Activated naive CD8-positive, alpha-beta T cell treated with anti-CD3 and anti-CD28 coated beads, Interleukin-2, amount 50 U/mL, for 16 hours (primary cell): Measurements from ENCODE around the gene CFL1.
"Not testable (repeated sequence)": the region's sequence is repeated elsewhere in the genome, so short reads cannot be mapped to it uniquely, and the experiment has no call there.

Source experiments
- DNase-seq: peaks from one replicate; pipeline ENCODE4 v3.0.0-alpha.2; 2020; ENCODE audit warnings: low read depth, low spot score

Gene CFL1

GRCh38 chr11:65857853-65858680 is at the start of gene CFL1:
Gene CFL1, minus strand, starts transcription at chr11:65858180. Its CDS starts 81 bp downstream, at chr11:65858099.
- peak; percentile 92 for DNase-seq

GRCh38 chr11:65906602-65907001 is 48.6 kb upstream of the CFL1 start:
- no peak for DNase-seq

- no peak for DNase-seq
These were observed 45.7 kb upstream of the CFL1 start for GRCh38 chr11:65903715-65904114.

GRCh38 chr11:65903068-65903481 is 45.1 kb upstream of the CFL1 start:
- no peak for DNase-seq

- no peak for DNase-seq
These were observed 42.9 kb upstream of the CFL1 start for GRCh38 chr11:65900899-65901180.

GRCh38 chr11:65900125-65900898 is 42.3 kb upstream of the CFL1 start, which contains the start of gene FOSL1:
Gene FOSL1, minus strand, starts transcription at chr11:65900388. Its CDS starts 49 bp downstream, at chr11:65900339.
- peak; percentile 89 for DNase-seq

- DNase-seq, result peak; percentile 54
These were observed 41.6 kb upstream of the CFL1 start for GRCh38 chr11:65899356-65900124.

- DNase-seq, result no peak
These were observed 40.8 kb upstream of the CFL1 start for GRCh38 chr11:65898656-65899355.

GRCh38 chr11:65897020-65897471 is 39.1 kb upstream of the CFL1 start:
- DNase-seq, result no peak

GRCh38 chr11:65896034-65896999 is 38.3 kb upstream of the CFL1 start:
- DNase-seq, result no peak

GRCh38 chr11:65895482-65895981 is 37.6 kb upstream of the CFL1 start:
- DNase-seq, result no peak

GRCh38 chr11:65894034-65894591 is 36.1 kb upstream of the CFL1 start:
- DNase-seq, result no peak

- no peak for DNase-seq
These were observed 34.8 kb upstream of the CFL1 start for GRCh38 chr11:65892661-65893317.

GRCh38 chr11:65892137-65892540 is 34.2 kb upstream of the CFL1 start:
- not testable (repeated sequence) for DNase-seq

- no peak for DNase-seq
These were observed 33.5 kb upstream of the CFL1 start for GRCh38 chr11:65891219-65892136.

GRCh38 chr11:65890324-65891218 is 32.6 kb upstream of the CFL1 start, which contains the start of gene CCDC85B:
Gene CCDC85B, plus strand, starts transcription at chr11:65890673. Its CDS starts 111 bp downstream, at chr11:65890784.
- DNase-seq, result peak; percentile 90
